GF-D8 (cell line): ENCODE results near the gene CTSD.
"Not testable (repeated sequence)": the region's sequence is repeated elsewhere in the genome, so short reads cannot be mapped to it uniquely, and the experiment has no call there.

Experiments
- DNase-seq: peaks from one replicate; lab custom pipeline; 2025; lab: John Stamatoyannopoulos, UW

The CTSD gene

DNA sequence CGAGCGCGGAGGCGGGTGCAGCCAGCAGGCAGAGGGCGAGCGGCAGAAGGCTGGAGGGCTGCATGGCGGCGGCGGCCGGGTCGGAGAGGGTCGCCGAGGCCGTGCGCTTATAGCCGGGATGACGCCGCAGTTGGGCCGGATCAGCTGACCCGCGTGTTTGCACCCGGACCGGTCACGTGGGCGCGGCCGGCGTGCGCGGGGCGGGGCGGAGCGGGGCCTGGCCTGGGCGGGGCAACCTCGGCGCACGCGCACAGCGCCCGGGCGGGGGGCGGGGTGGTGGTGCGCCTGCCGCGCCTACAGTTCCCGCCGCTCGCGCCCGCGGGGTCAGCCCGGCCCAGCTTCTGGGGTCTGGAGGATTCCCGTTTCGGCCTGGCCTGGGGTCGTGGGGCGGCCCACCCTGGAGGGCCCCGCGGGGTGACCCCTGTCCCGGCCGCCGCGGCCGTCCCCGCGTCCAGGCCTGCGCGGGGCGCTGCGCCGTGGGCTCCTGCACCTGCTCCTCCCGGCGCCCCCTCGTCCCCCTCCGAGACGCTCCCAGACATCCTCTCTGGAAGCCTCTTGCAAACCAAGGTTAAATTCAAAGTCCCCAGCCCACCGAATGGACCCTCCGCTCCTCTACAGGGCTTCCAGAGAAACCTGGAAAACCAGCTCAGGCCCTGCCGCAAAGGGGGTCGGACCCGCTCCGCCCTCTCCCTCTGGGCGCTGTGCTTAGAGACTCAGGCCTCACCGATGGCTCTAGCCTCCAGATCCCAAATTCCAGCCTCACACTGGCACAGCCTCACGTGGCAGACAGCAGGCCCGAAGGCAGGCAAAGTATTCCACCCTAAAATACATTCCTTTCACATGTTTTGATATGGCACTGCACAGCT, at the start of gene CTSD:
CTSD (minus strand) TSS at position 132 of the 866 bp plus-strand sequence; CDS start at position 64, 68 bp downstream.
- DNase-seq, result peak; percentile 2

DNA sequence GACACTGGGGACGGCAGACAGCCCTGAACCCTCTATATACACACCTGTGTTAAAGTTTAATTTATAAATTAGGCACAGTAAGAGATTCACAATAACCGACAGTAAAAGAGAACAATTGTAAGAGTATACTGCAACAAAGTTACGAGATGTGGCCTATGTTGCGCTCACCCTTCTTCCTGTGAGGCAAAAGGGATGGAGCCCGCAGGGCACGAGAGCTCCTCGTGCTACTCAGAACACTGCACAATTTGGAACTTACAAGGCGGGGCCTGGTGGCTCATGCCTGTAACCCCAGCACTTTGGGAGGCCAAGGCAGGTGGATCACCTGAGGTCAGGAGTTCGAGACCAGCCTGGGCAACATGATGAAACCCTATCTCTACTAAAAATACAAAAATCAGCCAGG, 49.6 kb upstream of the CTSD start:
- not testable (repeated sequence) for DNase-seq

DNA sequence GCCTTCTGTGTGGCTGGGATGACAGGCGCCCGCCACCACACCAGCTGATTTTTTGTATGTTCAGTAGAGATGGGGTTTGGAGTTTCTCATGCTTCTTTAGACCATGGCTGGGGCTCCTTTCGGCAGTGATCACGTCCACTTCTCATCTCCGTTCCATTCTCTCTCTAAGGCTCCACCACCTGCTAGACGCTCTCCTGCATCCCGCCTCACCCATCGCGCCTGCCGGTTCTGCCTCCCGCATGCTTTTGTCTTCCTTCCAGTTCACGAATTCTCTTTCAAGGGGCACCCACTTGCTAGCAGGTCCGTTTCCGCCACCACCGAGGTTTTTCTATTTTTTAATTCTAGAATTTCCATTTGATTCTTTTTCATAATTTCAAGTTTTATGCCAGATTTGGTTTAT, 49.1 kb upstream of the CTSD start:
- no peak for DNase-seq

DNA sequence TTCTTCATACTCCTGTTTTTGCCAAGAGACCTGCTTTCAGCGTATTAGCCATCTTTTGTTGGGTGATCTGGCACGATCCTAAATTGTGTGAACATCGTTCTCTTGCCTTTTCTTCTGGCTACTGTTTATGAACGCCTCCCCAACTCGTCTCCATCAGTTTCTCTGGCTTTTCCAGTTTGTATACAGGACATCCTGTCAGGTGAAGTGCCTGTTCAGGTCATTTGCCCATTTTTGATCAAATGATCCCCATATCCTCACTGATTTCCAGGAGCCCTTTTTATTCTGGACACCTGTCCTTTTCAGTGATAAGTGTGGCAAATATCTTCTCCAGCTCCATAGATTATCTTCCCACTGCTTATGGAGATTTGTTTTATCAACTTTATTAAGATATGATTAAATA, 48.5 kb upstream of the CTSD start:
- no peak for DNase-seq

DNA sequence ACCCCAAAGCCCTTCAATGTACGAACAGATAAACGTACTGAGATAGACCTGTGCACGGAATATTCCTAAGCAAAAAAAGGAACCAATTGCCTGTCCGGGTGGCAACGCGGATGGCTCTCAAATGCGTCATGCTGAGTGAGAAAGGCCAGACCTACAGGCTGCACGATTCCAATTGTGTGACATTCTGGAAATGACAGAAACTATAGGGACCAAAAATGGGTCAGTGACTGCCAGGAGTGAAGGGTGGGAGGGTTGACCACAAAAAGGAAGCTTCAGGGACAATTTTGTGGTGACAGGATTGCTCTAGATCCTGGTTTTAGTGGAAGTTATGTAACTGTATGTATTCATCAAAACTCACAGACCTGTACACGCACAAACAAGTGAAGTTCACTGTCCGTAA, 47.0 kb upstream of the CTSD start:
- peak; percentile 32 for DNase-seq

DNA sequence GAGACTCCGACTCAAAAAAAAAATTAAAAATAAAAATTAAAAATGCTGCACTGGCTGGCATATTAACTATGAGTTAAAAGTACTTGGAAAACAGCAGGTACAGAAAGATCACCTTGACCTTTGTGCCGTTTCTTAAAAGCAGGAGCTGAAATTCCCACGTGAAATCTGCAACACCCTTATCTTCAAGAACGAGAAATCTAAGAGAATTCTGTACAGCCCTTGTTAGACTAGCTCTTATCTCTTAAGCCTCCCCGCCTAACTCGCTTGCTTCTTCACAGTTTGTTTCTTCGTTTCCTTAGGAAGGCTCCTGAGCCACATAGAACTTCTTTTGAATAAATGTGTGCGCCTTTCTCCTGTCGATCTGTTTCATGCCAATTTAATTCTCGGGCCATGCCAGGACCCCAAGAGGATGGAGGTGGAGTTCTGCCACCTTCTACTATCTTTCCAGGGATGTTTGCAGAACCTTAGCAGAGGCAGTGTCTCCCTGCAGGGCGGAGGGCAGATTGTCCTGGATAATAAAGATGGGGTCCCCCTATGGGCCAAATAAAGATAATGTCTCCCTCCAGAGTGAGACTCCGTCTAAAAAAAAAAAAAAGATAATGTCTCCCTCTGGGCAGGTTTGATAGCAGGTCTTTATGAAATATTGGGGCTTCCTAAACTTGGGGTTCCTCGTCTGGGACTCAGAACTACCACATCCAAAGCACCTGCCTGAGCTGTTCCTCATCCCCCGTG, 43.7 kb upstream of the CTSD start:
- no peak for DNase-seq

DNA sequence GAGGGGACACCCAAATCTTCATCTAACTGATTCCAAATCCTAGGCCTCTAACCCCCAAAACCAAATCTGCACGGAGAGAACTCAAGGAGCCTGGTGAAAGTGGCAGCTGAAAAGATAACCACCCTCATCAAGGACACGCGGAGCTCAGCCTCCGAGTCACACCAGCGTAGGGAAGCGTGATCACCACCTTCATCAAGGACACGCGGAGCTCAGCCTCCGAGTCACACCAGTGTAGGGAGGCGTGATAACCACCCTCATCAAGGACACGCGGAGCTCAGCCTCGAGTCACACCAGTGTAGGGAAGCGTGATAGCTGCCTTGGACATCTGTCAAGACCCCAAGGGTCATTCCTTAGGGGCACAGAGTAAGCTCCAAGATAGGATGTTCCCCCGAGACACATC, 41.8 kb upstream of the CTSD start:
- no peak for DNase-seq

DNA sequence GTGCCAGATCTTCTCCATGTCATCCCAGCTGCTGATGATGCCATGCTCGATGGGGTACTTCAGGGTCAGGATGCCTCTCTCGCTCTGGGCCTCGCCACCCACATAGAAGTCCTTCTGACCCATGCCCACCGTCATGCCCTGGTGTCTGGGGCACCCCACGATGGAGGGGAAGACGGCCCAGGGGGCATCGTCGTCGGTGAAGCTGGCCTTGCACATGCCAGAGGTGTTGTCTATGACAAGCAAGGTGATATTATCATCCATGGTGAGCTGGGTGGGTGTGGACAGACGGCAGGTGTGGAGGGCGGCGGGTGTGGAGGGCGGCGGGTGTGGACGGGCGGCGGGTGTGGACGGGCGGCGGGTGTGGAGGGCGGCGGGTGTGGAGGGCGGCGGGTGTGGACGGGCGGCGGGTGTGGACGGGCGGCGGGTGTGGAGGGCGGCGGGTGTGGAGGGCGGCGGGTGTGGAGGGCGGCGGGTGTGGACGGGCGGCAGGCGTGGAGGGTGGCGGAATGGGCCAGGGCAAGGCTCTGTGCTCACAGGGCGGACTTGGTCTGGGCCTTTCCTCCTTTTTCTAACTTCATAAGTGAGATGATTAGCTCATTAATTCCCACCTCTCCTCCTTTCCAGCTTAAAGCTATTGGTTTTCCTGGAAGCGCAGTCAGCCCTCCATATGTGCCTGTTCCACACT, 40.2 kb upstream of the CTSD start:
- not testable (repeated sequence) for DNase-seq

DNA sequence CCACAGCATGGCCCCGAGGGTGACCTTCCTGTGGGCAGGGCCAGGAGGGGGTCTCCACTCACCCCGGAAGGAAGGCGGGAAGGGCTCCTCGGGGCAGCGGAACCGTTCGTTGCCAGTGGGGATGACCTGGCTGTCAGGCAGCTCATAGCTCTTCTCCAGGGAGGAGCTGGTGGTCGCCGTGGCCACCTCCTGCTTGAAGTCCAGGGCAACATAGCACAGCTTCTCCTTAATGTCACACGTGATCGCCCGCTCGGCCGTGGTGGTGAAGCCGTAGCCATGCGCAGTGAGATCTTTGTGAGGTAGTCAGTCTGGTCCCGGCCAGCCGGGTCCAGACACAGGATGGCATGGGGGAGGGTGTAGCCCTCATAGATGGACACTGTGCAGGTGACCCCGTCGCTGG, 39.5 kb upstream of the CTSD start:
- DNase-seq, result no peak

DNA sequence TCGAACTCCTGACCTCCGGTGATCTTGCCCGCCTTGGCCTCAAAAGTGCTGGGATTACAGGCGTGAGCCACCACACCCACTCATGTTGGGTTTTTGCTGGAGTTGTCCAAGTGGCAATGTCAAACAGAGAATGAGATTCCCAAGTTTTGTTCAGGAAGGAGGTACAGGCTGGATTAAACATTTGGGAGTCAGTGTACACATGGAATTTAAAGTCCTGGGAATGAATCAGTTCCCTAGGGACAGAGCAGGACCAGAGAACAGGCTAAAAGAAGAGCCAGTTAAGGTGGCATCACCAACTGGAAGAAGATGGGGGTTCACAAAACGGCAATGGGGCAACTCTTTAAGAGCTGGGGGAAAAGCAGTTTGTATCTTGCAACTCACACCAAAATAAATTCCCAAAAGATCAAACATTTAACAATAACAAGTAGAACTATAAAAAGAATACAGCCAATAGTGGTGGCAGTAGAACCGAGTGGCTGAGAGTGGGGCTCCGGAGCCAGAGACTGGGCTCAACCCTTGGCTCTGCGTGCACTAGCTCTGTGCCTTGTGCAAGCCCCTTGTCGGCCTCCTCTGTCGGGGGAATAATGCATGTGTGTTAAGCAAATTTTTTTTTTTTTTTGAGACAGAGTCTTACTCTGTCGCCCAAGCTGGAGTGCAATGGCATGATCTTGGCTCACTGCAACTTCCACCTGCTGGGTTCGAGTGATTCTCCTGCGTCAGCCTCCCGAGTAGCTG, 33.8 kb upstream of the CTSD start:
- no peak for DNase-seq

DNA sequence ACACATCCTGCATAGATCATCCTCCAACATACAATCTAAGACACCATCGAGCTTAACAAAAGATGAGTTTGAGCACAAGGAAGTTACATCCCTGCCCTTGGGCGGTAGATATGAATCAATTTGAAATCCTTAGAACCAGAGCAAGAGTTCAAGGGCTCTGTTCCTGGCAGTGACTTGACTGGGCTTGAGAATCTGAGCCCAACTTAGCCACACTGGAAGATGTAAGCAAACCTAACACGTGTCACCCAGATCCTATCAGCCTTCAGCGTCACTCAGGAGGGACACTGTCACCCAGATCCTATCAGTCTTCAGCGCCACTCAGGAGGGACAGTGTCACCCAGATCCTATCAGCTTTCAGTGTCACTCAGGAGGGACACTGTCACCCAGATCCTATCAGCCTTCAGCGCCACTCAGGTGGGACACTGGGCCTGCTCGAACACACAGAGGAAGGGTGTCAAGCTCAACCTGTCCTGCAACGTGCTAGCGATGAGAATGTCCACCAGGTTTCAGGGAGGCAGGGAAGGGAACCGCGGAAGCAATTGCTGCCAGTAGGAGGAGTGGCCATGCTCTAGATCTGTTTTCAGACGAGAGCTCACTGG, 32.8 kb upstream of the CTSD start:
- DNase-seq, result no peak

DNA sequence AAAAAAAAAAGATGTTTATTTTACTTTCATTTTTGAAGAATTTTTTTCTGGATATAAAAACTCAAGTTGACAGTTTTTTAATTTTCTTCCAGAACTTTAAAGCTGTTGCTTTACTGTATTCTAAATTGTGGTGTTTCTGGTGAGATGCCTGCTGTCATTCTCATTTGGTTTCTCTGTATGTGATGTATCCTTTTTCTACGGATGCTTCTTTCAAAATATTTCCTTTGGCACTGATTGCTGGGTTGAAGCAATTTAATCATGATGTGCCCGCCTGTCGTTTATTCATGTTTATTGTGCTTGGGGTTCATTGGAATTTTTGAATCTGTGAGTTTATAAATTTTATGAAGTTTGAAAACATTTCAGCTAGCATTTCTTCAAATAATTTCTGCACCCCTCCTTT, 29.4 kb upstream of the CTSD start:
- no peak for DNase-seq

DNA sequence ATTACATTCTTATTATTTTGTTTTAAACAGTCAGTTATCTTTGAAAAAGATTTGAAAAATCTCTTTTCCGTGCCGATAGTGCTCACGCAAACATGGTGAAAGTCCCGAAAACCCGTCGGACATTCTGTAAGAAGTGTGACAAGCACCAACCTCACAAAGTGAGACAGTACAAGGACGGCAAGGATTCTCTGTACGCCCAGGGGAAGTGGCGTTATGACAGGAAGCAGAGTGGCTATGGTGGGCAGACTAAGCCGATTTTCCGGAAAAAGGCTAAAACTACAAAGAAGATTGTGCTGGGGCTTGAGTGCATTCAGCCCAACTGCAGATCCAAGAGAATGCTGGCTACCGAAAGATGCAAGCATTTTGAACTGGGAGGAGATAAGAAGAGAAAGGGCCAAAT, 28.7 kb upstream of the CTSD start:
- DNase-seq, result peak; percentile 24

DNA sequence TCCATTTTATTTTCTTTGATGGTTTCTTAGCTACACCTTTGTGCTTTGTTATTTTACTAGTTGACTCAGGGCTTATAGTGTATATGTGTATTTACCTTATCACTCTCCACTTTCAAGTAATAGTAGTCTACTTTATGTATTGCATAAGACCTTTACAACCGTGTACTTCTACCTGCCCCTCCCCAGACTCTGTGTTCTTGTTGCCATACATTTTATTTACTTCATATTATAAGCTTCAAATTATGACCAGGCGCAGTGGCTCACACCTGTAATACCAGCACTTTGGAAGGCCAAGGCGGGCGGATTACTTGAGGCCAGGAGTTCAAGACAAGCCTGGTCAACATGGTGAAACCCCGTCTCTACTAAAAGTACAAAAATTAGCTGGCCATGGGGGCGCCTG, 28.2 kb upstream of the CTSD start:
- DNase-seq, result no peak

DNA sequence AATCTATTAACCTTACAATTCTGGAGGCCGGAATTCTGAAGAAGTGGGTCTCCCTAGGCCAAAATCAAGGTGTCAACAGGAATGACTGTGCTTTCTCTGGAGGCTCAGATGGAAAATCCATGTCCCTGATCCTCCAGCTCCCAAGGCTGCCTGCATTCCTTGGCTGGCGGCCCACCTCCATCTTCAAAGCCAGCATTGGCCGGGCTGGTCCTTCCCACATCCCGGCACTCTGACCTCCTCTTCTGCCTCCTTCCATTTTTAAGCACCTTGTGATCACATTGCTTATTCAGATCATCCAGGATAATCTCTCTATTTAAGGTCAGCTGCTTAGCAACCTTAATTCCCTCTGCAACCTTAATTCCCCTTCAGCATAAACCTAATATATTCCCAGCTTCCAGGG, 22.7 kb upstream of the CTSD start:
- no peak for DNase-seq

DNA sequence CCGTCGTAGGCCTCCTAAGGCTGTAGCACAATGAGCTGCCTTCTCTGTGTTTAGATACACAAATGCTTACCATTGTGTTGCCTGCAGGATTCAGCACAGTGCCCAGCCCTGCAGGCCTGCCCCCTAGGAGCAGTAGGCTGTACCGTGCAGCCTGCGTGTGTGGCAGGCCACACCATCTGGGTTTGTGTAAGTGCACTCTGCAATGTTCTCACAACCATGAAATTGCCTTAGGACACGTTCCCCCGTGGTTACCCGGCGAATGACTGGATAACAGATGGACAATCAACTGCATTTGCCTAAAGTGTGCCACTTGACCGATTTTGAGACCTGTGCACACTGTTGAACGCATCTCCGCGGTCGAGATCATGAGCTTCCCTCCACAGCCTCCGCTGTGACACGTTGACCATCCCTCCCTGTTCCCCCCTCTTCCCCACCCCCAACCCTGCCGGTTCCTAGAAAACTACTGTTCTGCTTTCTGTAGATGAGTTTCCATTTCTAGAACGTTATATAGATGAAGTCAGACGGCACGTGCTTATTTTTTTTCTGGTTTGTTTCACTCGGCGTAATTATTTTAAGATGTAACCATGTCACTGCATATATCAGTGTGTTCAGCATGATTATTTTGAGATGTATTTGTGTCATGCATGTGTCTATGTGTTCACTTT, 22.2 kb upstream of the CTSD start:
- DNase-seq, result no peak

DNA sequence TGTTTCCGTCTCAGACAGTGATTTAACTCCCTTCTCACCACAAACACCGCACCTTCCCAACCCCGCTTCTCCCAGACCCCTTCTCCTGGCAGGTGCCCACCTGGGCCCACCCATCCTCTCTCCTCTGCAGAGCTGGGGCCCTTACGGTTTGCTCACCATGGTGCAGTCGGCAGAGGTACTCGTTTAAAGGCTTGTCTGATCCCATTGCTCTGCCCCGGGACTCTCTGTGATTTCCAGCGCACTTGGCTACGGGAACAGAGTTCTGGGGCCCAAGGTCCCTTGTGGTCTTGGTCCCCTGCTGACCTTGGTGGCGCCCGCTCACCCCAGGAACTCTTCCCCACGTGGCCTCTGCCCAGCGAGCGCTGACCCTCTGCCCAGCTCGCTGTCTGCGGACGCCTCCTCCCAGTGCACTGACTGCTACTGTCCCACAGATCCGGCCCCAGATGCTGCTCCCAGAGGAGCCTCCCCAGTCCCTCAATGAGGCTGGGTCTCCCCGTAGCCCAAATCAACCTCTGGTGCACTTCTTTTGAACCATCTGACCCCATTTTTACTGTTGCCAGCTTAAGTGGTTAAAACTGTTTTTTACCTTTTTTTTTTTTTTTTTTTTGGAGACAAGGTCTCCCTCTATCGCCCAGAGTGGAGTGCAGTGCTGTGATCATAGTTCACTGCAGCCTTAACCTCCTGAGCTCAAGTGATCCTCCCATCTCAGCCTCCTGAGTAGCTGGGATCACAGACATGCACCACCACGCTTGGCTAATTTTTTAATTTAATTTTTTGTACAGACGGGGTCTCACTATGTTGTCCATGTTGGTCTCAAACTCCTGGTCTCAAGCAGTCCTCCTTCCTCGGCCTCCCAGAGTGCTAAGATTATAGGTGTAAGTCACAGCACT, 21.3 kb upstream of the CTSD start:
- no peak for DNase-seq

DNA sequence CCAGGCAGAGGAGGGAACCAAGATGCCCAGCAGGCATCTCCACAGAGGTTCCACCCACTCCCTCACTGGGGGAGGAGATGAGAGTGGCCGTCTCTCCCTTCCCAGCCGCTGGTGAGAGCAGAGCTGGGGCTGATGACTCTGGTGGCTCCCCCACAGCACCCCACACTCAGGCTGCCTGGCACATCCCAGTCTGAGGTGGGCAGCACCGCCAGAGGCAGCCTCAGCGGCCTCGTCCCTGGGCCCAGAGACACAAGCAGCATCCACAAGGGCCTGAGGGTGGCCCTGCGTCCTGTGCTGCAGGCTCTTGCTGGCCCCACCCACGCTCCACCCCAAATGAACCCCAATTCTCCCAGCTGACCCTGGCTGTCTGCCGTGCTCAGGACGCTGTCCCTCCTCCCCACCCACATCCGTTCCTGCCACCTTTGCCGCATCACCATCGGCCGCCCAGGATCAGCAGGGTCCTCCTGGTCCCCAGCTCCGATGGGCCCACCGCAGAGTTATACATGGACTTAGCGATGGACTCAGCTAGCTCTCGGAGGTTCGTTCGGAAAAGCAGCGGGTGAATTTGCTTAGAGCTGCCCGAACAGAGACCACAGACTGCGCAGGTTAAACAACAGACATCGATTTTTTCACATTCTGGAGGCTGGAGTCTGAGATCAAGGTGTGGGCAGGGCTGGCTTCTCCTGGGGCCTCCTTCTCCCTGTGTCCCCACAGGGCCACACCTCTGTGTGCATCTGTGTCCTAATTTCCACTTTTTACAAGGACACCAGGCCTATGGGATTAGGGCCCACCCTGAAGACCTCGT, 20.2 kb upstream of the CTSD start:
- no peak for DNase-seq
